ENCODE results near the gene TMEM181. TPM values are rescaled to one million over a fixed set of nuclear protein-coding genes. Genes with fewer than 3 reads are reported as not detected.
"Not testable (repeated sequence)": the region's sequence is repeated elsewhere in the genome, so short reads cannot be mapped to it uniquely, and the experiment has no call there.

The TMEM181 gene, protein sequence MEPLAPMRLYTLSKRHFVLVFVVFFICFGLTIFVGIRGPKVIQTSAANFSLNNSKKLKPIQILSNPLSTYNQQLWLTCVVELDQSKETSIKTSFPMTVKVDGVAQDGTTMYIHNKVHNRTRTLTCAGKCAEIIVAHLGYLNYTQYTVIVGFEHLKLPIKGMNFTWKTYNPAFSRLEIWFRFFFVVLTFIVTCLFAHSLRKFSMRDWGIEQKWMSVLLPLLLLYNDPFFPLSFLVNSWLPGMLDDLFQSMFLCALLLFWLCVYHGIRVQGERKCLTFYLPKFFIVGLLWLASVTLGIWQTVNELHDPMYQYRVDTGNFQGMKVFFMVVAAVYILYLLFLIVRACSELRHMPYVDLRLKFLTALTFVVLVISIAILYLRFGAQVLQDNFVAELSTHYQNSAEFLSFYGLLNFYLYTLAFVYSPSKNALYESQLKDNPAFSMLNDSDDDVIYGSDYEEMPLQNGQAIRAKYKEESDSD
- total RNA-seq, result 10 to 100 TPM; 14.4 to 43.9 (median 25.9) TPM

DNA sequence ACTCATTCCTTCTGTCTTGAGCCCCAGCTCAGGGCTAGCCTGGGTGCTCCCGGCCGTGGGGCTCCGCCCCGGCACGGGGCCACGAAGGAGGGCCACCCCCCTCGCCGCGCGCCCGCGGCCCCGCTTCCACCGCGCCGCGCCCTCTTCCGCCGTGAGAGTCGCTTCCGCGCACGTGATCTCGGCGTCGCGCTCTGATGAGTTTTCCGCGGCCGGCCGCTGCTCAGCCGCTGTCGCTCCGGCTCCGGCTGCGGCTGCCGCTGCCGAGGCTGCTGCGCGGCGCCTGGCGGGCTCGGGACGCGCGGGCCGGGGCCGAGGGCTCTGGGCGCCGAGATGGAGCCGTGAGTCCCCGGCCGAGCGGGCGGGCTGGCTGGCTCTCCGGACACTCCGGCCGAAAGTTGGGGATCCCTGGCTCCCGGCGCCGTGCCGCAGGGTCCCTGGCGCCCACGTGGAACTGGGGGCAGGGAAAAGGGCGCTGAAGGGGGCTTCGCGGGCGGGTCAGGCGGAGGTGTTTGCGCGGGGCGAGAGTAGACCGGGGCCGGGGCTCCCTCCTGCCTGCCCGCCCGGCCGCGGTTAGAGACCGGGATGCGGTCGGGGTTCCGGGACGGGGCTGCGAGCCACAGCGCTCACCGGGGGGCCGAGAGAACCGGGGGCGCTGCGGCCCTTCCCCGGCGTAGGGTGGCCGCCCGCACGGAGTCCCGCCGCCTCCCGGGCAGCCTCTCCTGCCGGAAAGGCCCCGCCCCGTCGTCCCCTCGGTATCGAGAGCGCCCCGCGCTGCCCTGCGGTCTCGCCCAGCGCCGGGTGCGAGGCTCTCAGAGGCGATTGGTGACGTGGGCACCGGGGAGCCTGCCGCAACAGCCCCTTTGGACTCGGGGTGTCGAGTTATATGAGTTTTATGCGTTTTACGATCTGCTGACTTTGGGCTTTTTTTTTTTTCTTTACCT lies at the start of gene TMEM181:
Gene TMEM181, plus strand, starts transcription at position 197 of the 941 bp plus-strand sequence. Its CDS starts 134 bp downstream, at position 331.
- peak; percentile 81 to 93 (median 89) for ATAC-seq (replicated peaks in 6 of 8)
- in situ Hi-C loops (cut with MboI; ENCODE audit: low pct_unique_long_range_greater_than_20kb in 2 of 9, low sequenced_read_pairs in 9 of 9, unreplicated experiment in 9 of 9), result no loop called here
- Histone ChIP-seq H3K4me1 (replicated peaks in 1 of 2) (peaks cover 15 to 22% of the 10 kb centered on the region in 2 donors), H3K27ac (peak within 1 kb of the TSS; percentile 72 to 83), H3K4me3 (peak within 1 kb of the TSS; percentile 70 to 97 (median 92))
- WGBS, 10 experiments, result 0 to 7% (median 0%) methylated on average over 1 to 13 of the region's 120 CpGs; no CpG with 5 or more reads in 6 of the 10 experiments

DNA sequence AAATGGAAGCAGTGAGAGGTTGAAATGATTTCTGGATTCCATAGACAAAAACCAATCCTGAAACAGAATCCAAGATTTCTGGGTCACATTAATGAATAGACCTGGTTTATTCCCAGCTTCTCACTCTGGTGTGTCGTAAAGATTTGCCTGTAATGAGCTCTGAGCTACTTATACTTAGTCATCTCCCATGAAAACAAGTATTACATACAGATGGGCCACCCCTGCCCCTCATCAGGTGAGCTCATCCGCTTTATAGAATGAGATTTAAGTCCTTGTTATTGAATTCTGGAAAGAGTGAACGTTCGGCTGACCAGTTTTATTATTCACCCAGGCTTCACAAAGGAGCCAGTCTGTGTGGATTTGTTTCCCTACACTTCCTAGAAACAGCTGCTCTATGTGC lies 47.1 kb upstream of the TMEM181 start:
- no peak overlapping the region for H3K27ac ChIP-seq

GRCh38 chr6:158514176-158514575 lies 45.7 kb upstream of the TMEM181 start:
- H3K4me1 ChIP-seq (replicated peaks in 1 of 2), result peaks cover 5 to 7% of the 10 kb centered on the region in 2 donors
- 55 to 100% (median 89%) methylated on average over 1 to 4 of the region's 4 CpGs; no CpG with 5 or more reads in 1 of the 10 experiments for WGBS, 10 experiments
- H3K4me3 ChIP-seq, result no peak overlapping the region
- no peak for ATAC-seq (replicated peaks in 6 of 8)
- no peak overlapping the region for H3K27ac ChIP-seq
- in situ Hi-C loops (cut with MboI; ENCODE audit: low pct_unique_long_range_greater_than_20kb in 2 of 9, low sequenced_read_pairs in 9 of 9, unreplicated experiment in 9 of 9), result loop anchor here in 1 of 9 experiments (25.0 kb wide), 1 partner anchor 302 kb away; no protein-coding TSS in a partner anchor

More for the DNA sequence above, 47.1 kb upstream of the TMEM181 start:
- 60 to 100% (median 88%) methylated on average over 1 to 4 of the region's 4 CpGs; no CpG with 5 or more reads in 2 of the 10 experiments for WGBS, 10 experiments
- Histone ChIP-seq H3K4me1 (replicated peaks in 1 of 2) (peaks cover 2 to 4% of the 10 kb centered on the region in 2 donors), H3K4me3 (no peak overlapping the region)
- in situ Hi-C loops (cut with MboI; ENCODE audit: low pct_unique_long_range_greater_than_20kb in 2 of 9, low sequenced_read_pairs in 9 of 9, unreplicated experiment in 9 of 9), result loop anchor here in 1 of 9 experiments (25.0 kb wide), 1 partner anchor 301 kb away; no protein-coding TSS in a partner anchor
- peak in 3 of 8 experiments; percentile 54 to 88 (median 71) for ATAC-seq (replicated peaks in 6 of 8)

DNA sequence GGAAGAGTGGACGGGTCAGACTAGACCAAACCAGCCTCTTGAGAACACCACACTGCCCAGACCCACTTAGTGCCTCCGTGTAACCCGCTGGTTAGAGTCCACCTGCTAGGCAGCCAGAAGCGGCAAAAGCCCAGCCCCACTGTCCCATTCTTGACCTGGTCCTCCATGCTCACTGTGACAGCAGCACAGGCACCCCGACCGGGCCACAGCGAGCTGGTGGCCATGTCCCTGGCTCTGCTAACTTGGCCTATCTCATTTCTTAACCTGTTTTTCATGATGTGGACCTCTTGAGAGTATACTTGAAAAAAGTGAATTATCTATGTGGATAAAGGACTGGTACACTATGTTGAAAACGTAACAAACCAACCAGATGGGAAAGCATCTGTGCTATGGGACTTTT lies 44.9 kb upstream of the TMEM181 start:
- no peak for ATAC-seq (replicated peaks in 6 of 8)
- in situ Hi-C loops (cut with MboI; ENCODE audit: low pct_unique_long_range_greater_than_20kb in 2 of 9, low sequenced_read_pairs in 9 of 9, unreplicated experiment in 9 of 9), result loop anchor here in 1 of 9 experiments (25.0 kb wide), 1 partner anchor 303 kb away; no protein-coding TSS in a partner anchor
- 50 to 100% (median 90%) methylated on average over 1 to 8 of the region's 8 CpGs; no CpG with 5 or more reads in 2 of the 10 experiments for WGBS, 10 experiments

GRCh38 chr6:158516098-158516497 lies 43.8 kb upstream of the TMEM181 start:
- Histone ChIP-seq H3K4me3 (no peak overlapping the region), H3K4me1 (replicated peaks in 1 of 2) (peaks cover 5 to 7% of the 10 kb centered on the region in 2 donors), H3K27ac (no peak overlapping the region)
- ATAC-seq (replicated peaks in 6 of 8), result peak in 1 of 8 experiments; percentile 10
- in situ Hi-C loops (cut with MboI; ENCODE audit: low pct_unique_long_range_greater_than_20kb in 2 of 9, low sequenced_read_pairs in 9 of 9, unreplicated experiment in 9 of 9), result loop anchor here in 1 of 9 experiments (25.0 kb wide), 1 partner anchor 304 kb away; no protein-coding TSS in a partner anchor
- 25 to 99% (median 52%) methylated on average over 6 to 19 of the region's 33 CpGs; no CpG with 5 or more reads in 4 of the 10 experiments for WGBS, 10 experiments

More for the DNA sequence above, 44.9 kb upstream of the TMEM181 start:
- H3K4me1 ChIP-seq (replicated peaks in 1 of 2), result peaks cover 5 to 7% of the 10 kb centered on the region in 2 donors
- H3K27ac ChIP-seq, result no peak overlapping the region
- no peak overlapping the region for H3K4me3 ChIP-seq

- in situ Hi-C loops (cut with MboI; ENCODE audit: low pct_unique_long_range_greater_than_20kb in 2 of 9, low sequenced_read_pairs in 9 of 9, unreplicated experiment in 9 of 9), result loop anchor here in 1 of 9 experiments (25.0 kb wide), 1 partner anchor 305 kb away; no protein-coding TSS in a partner anchor
- no peak for ATAC-seq (replicated peaks in 6 of 8)
- no peak overlapping the region for H3K27ac ChIP-seq
- 70 to 100% (median 100%) methylated on average over 1 to 5 of the region's 8 CpGs; no CpG with 5 or more reads in 5 of the 10 experiments for WGBS, 10 experiments
- H3K4me1 ChIP-seq (replicated peaks in 1 of 2), result peaks cover 5 to 7% of the 10 kb centered on the region in 2 donors
- no peak overlapping the region for H3K4me3 ChIP-seq
Measured at GRCh38 chr6:158517038-158517437, 42.9 kb upstream of the TMEM181 start.

DNA sequence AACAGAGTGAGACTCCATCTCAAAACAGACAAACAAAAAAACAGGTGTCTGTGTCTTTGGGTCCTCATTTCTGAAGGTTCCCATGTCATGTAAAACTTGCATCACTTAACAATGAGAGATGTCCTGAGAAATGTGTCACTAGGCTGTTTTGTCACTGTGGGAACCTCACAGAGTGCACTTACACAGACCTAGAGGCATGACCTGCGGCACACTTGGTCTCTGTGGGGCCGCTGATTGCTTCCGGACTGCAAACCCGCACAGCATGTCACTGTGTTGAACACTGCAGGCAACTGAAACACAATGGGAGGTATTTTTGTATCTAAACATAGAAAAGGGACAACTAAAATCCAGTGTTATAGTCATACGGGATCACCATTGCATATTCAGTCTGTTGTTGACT lies 42.3 kb upstream of the TMEM181 start:
- in situ Hi-C loops (cut with MboI; ENCODE audit: low pct_unique_long_range_greater_than_20kb in 2 of 9, low sequenced_read_pairs in 9 of 9, unreplicated experiment in 9 of 9), result loop anchor here in 1 of 9 experiments (25.0 kb wide), 1 partner anchor 305 kb away; no protein-coding TSS in a partner anchor
- peaks cover 5 to 7% of the 10 kb centered on the region in 2 donors for H3K4me1 ChIP-seq (replicated peaks in 1 of 2)
- H3K27ac ChIP-seq, result no peak overlapping the region
- WGBS, 10 experiments, result 45 to 100% (median 75%) methylated on average over 1 to 5 of the region's 5 CpGs; no CpG with 5 or more reads in 1 of the 10 experiments
- peak in 3 of 8 experiments; percentile 16 to 22 (median 19) for ATAC-seq (replicated peaks in 6 of 8)
- H3K4me3 ChIP-seq, result no peak overlapping the region

GRCh38 chr6:158518191-158519127 lies 41.4 kb upstream of the TMEM181 start:
- Histone ChIP-seq H3K4me3 (peak overlapping the region in 4 of 5 donors; percentile 12 to 30 (median 20)), H3K4me1 (replicated peaks in 1 of 2) (peaks cover 5 to 7% of the 10 kb centered on the region in 2 donors), H3K27ac (no peak overlapping the region)
- 0 to 36% (median 13%) methylated on average over 3 to 12 of the region's 18 CpGs; no CpG with 5 or more reads in 1 of the 10 experiments for WGBS, 10 experiments
- in situ Hi-C loops (cut with MboI; ENCODE audit: low pct_unique_long_range_greater_than_20kb in 2 of 9, low sequenced_read_pairs in 9 of 9, unreplicated experiment in 9 of 9), result loop anchor here in 1 of 9 experiments (25.0 kb wide), 1 partner anchor 306 kb away; no protein-coding TSS in a partner anchor
- peak; percentile 83 to 95 (median 91) for ATAC-seq (replicated peaks in 6 of 8)

- peaks cover 5 to 7% of the 10 kb centered on the region in 2 donors for H3K4me1 ChIP-seq (replicated peaks in 1 of 2)
- no peak overlapping the region for H3K27ac ChIP-seq
- no peak overlapping the region for H3K4me3 ChIP-seq
- 31 to 100% (median 60%) methylated on average over 2 to 3 of the region's 3 CpGs; no CpG with 5 or more reads in 5 of the 10 experiments for WGBS, 10 experiments
- ATAC-seq (replicated peaks in 6 of 8), result peak in 5 of 8 experiments; percentile 36 to 63 (median 46)
- in situ Hi-C loops (cut with MboI; ENCODE audit: low pct_unique_long_range_greater_than_20kb in 2 of 9, low sequenced_read_pairs in 9 of 9, unreplicated experiment in 9 of 9), result loop anchor here in 1 of 9 experiments (25.0 kb wide), 1 partner anchor 307 kb away; no protein-coding TSS in a partner anchor
Measured at GRCh38 chr6:158519300-158519699, 40.6 kb upstream of the TMEM181 start.

DNA sequence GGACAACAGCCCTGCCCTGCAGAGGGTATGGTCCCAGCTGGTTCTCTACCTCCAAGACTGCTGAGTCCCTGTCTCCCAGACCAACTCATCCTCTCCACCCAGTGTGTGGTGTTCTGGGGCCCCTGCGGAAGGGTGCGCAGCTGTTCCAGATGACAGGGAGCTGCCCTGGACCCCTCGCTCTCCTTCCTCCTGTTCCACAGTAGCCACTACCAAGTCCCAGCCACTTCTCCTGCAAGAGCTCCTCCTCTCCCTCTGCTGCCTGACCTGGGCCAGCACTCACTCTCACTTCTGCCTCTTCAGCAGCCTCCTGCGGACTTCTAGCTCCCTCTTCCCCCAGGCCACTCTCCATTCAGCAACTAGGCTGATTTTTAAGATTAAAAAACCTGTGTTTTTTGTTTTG lies 40.1 kb upstream of the TMEM181 start:
- Histone ChIP-seq H3K27ac (no peak overlapping the region), H3K4me3 (no peak overlapping the region), H3K4me1 (replicated peaks in 1 of 2) (peaks cover 5 to 7% of the 10 kb centered on the region in 2 donors)
- ATAC-seq (replicated peaks in 6 of 8), result peak in 4 of 8 experiments; percentile 8 to 24 (median 13)
- in situ Hi-C loops (cut with MboI; ENCODE audit: low pct_unique_long_range_greater_than_20kb in 2 of 9, low sequenced_read_pairs in 9 of 9, unreplicated experiment in 9 of 9), result loop anchor here in 1 of 9 experiments (25.0 kb wide), 1 partner anchor 307 kb away; no protein-coding TSS in a partner anchor
- WGBS, 10 experiments, result 0 to 80% (median 73%) methylated on average over 1 to 4 of the region's 4 CpGs; no CpG with 5 or more reads in 5 of the 10 experiments

DNA sequence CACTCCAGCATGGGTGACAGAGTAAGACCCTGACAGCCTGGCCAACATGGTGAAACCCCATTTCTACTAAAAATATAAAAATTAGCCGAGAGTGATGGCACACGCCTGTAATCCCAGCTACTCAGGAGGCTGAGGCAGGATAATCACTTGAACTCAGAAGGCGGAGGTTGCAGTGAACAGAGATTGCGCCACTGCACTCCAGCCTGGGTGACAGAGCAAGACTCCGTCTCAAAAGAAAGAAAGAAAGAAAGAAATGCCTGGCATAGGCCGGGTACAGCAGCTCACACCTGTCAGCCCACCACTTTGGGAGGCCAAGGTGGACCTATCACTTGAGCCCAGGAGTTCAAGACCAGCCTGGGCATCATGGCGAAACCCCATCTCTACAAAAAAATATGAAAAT lies 38.9 kb upstream of the TMEM181 start:
- not testable (repeated sequence) for H3K4me1 ChIP-seq (replicated peaks in 1 of 2); H3K27ac ChIP-seq; H3K4me3 ChIP-seq; ATAC-seq (replicated peaks in 6 of 8)
- in situ Hi-C loops (cut with MboI; ENCODE audit: low pct_unique_long_range_greater_than_20kb in 2 of 9, low sequenced_read_pairs in 9 of 9, unreplicated experiment in 9 of 9), result loop anchor here in 1 of 9 experiments (25.0 kb wide), 1 partner anchor 309 kb away; no protein-coding TSS in a partner anchor
- 75 to 95% (median 87%) methylated on average over 2 to 6 of the region's 7 CpGs; no CpG with 5 or more reads in 5 of the 10 experiments for WGBS, 10 experiments
